GM12874 (cell line): Measurements from ENCODE around the gene CMIP.

Experiments used
- TF ChIP-seq, protein P1 (sequence below): IDR thresholded peaks from 2 replicates; pipeline ENCODE4 v1.5.1; 2011; ENCODE audit warnings: low read depth, mild to moderate bottlenecking, control low read depth, low read length, moderate library complexity; ENCODE audit not compliant: insufficient read depth

Gene CMIP

DNA sequence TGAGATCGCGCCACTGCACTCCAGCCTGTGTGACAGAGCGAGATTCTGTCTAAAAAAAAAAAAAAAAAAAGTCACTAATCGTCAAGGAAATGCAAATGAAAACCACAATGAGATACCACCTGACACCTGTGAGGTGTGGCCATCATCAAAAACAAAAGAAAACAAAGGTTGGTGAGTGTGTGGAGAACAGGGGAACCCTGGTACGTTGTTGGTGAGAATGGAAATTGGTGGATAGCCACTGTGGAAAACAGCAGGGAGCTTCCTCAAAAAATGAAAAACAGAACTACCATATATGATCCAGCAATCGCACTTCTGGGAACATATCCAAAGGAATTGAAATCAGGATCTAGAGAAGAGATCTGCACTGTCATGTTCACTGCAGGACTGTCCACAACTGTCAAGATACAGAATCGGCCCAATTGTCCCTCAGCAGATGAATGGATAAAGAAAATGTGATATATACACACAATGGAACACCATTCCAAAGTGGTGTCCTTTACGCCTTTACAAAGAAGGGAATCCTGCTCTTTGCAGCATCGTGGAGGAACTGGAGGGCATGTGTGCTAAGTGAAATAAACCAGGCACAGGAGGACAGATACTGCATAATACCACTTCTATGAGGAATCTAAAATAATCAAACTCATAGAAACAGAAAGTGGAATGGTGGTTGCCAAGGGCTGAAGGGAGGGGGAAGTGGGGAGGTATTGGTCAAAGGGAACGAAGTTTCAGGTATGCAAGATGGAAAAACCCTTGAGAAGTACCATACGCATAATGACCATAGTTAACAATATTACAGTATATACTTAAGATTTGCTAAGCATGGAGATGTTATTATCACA is 271.0 kb downstream of the CMIP start:
- TF ChIP-seq, protein P1, sequence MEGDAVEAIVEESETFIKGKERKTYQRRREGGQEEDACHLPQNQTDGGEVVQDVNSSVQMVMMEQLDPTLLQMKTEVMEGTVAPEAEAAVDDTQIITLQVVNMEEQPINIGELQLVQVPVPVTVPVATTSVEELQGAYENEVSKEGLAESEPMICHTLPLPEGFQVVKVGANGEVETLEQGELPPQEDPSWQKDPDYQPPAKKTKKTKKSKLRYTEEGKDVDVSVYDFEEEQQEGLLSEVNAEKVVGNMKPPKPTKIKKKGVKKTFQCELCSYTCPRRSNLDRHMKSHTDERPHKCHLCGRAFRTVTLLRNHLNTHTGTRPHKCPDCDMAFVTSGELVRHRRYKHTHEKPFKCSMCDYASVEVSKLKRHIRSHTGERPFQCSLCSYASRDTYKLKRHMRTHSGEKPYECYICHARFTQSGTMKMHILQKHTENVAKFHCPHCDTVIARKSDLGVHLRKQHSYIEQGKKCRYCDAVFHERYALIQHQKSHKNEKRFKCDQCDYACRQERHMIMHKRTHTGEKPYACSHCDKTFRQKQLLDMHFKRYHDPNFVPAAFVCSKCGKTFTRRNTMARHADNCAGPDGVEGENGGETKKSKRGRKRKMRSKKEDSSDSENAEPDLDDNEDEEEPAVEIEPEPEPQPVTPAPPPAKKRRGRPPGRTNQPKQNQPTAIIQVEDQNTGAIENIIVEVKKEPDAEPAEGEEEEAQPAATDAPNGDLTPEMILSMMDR: no peak

DNA sequence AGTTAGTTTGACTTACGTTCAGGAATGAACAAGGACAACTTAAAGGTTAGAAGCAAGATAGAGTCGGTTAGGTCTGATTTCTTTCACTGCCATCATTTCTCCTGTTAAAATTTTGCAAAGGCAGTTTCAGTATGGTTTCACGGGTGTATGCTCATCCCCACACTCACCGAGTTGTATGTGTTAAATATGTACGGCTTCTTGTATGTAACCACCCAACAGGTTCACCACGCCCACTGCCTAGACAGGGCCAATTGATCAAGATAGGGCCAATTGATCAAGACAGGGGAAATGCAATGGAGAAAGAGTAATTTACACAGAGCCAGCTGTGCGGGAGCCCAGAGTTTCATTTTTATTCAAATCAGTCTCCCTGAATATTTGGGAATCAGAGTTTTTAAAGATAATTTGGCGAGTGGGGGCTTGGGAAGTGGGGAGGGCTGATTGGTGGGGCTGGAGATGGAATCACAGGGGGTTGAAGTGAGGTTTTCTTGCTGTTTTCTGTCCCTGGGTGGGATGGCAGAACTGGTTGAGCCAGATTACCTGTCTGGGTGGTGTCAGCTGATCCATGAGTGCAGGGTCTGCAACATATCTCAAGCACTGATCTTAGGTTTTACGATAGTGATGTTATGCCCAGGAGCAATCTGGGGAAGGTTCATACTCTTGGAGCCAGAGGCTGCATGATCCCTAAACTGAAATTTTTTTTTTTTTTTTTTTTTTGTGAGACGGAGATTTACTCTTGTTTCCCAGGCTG is 272.0 kb downstream of the CMIP start:
- TF ChIP-seq, protein P1: no peak

DNA sequence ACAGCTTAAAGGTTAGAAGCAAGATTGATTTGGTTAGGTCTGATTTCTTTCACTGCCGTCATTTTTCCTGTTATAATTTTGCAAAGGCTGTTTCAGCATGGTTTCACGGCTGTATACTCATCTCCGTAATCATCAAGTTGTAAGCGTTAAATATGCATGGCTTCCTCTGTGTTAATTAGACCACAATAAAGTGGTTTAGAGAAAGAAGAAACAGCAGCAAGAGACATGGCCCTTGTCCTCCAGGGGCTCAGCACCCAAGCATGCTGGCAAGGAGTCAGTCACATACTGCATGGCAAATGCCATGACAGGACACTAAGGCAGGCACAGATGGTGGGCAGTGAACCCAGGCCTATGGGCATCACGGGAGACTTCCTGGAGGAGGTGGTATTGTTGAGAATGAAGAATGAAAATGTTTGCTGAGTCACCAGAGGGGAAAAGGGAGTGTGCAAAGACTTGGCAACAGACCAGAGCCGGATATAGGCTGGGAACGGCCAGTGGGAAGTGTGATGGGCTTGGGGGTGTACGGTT is 273.1 kb downstream of the CMIP start:
- TF ChIP-seq, protein P1: no peak

DNA sequence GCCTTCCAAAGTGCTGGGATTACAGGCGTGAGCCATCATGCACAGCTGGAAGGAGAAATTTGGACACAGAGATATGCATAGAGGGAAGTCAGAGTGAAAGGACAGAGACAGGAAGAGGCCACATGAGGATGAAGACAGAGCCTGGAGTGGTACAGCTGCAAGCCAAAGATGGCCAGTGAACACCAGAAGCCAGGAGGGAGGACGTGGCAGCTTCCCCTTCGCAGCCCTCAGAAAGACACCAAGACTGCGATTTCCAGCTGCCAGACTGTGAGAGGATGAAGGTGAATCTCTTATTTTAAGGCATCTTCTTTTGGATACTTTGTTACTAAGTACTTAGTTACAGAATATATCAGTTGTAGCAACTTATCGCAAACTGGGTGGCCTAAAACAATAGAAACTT is 274.0 kb downstream of the CMIP start:
- TF ChIP-seq, protein P1: no peak

DNA sequence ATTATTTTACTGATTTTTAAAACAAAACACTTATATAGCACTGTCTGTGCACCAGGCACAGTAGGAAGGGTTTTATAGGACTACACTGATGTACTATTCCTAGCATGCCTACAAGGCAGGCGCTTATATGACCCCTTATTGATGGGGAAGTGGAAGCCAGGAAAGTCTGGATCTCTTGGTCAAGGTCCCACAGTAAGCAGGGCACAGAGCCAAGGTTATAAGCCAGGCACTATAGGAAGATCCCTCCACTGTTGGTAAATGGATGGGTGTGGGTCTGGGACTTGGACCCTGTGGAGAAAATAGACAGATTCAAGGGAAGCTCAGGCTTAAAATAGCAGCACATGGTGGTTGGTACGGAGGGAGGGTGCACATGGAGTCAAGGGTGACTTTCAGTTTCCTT is 275.4 kb downstream of the CMIP start:
- TF ChIP-seq, protein P1: no peak

- TF ChIP-seq, protein P1: no peak
Measured at GRCh38 chr16:81720973-81721906, 276.6 kb downstream of the CMIP start.
